ENCODE results near the gene PKD1L1.

GRCh38 chr7:47884675-47885074 is 63.6 kb downstream of the PKD1L1 start:
- TF ChIP-seq POLR2A (IDR thresholded peaks at IDR 0.05; ENCODE audit: low read depth, low read length) (no peak), POLR2AphosphoS5 (IDR thresholded peaks at IDR 0.05; ENCODE audit: low read depth, low read length) (no peak), TAF1 (IDR thresholded peaks at IDR 0.05; ENCODE audit: borderline replicate concordance, low read depth, low read length) (no peak)
